NCI-H1436 treated with DMSO at 0.1 percent for 48 hours (cell line): ENCODE measurements around the gene INO80B.
"Not testable (repeated sequence)": the region's sequence is repeated elsewhere in the genome, so short reads cannot be mapped to it uniquely, and the experiment has no call there.

ENCODE experiments used
- DNase-seq: peaks from one replicate; lab custom pipeline; 2025; lab: John Stamatoyannopoulos, UW

INO80B gene

DNA sequence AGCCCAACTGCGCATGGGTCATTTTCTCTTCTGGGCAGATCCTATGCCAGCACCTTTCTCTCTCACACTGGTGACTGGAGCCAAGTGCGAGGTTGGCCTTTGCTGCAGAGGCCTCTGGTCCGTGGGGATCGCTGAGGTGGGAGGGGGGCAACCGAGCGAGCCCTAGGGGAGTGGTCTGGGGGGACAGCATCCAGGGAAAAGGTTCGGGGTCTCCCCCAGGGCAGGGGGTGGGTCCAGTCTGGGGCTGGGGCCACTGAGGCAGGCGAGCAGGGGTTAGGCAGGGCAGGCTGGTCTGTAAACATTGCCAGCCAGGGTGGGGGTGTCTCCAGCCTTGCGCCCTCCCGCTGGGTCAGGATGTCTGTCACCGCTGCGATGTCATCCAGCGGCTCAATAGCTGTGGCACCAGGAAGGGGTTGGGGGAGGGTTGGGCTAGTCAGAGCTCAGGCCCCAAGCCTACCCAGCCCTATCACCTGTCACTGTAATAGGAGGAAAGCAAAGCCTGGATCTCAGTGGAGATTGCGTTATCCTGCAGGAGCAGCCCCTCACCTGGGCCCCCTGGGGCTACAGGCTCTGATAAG lies 28.6 kb upstream of the INO80B start:
- no peak for DNase-seq

DNA sequence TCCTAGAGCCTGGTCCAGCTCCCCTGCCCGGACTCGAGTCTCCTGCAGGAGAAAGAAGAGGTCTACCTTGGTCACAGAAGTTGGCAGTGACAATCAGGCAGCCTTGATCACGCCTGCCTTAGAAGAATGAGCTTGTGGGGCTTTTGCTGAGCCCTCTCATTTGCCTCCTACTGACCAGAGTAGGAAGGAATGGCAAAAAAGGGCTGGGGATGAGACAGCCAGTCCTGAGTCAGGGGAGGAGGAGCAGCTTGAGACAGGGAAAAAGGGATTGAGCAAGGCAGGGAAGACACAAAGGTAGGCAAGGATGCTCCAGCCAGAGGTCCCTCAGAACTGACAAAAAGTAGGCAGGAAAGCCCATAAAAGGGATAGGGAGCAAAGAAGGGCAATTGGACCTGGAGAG lies 27.3 kb upstream of the INO80B start:
- DNase-seq, result no peak

DNA sequence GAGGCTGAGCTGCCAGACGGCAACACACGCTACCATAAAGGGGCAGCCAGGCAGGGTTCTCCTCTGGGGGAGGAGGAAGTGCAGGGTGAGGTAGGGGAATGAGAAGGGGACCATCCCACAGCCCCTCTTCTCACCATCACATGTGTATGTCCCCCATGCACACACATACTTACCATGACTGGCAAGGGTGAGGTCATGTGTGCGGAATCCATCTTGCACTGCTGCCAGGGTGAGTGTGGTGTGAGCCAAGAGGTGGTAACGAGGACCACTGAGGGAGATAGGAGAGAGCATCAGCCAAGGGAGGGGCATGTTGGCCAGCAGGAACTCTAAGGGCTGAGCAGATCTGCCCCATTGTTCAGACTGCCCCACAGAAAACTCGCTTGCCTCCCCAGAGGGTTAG lies 26.2 kb upstream of the INO80B start:
- no peak for DNase-seq

DNA sequence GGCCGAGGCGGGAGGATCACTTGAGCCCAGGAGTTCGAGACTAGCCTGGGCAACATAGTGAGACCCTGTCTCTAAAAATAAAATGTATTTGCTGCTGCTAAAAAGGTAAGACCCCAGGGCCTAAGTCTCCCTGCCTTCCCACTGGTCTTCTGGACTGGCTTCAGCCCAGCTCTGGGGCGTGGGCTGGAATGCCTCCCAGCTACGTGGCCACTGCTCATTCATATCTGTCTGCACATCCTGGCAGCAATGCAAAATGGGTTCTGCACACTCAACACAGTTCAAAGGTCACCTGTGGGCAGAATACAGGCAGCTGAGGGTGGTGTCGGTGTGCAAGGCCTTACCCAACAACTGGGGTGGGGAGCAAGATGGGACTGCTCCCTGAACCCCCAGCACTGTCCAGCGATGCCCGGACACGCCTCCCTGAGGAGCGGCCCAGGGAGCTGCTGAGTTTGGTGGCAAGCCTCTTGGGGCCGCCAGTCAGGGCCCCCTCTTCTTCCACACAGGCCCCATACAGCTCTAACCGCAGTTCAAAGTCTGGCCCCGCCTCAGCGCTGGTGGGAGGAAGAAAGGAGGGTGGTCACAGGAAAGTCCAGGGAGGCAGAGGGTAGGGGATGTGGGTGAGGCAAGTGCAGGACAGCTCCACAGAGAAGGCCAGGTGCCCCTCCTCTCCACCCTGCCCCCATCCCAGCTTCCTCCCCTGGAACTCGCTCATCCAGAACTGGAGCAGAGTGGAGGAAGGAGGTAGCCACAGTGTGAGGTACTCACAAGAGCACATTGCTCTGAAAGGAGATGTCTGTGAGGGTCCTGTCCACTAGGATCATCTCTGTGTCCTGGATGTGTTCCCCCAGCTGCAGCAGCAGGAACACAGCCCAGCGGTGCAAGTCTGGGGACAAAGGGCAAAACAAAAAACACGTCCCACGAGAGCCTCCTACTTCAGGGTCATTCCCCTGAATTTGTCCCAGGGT lies 25.1 kb upstream of the INO80B start:
- DNase-seq, result no peak

DNA sequence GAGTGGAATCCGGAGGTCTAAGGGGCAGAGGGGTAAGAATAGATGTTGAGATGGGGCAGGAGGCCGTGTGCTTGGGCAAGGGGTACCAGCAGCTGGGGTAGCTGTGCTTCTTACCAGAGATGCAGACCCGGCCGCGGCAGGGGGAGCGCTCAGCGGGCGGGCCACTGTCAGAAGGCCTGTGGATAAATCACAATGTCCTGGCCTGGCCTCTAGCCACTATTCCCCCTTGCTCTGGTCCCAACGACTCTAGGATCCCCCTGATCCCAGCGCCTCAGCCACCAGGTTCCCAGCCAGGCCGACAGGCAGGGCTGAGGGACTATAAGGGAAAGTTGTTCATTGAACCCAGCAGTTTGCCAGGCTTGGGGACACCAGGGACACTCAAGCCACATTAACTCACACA lies 24.4 kb upstream of the INO80B start:
- no peak for DNase-seq

DNA sequence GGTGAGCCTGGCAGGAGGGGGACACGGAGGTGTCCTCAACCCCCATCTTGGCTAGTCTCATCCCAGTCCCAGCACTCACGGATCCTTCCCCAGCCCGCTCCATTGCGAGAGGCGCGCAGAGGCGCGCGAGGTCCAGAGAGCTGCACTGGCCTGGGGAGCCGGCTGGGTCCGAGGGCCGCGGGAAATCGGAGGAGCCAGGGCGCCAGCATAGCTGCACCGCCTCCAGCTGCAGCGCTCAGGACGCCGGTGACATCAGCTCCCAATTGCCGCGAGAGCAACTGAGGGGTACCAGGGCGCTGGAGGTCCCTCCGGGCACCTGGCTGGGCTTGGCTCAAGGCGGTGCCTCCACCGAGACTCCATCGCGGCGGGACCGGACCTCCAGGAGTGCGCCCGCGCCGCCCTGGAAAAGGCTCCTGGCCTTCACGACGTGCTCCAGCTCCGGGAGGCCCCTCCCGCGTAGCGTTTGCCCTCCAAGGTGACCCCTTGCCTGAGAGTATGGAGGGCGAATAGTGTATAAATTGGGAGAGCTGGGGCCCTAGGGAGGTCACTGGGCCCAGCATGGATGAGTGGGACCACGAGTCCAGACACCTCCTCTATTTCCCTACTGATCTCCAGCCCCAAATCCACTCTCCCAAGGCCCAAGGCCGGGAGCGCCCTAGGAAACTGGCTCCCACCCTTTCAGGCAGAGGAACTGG lies 18.6 kb upstream of the INO80B start:
- no peak for DNase-seq

DNA sequence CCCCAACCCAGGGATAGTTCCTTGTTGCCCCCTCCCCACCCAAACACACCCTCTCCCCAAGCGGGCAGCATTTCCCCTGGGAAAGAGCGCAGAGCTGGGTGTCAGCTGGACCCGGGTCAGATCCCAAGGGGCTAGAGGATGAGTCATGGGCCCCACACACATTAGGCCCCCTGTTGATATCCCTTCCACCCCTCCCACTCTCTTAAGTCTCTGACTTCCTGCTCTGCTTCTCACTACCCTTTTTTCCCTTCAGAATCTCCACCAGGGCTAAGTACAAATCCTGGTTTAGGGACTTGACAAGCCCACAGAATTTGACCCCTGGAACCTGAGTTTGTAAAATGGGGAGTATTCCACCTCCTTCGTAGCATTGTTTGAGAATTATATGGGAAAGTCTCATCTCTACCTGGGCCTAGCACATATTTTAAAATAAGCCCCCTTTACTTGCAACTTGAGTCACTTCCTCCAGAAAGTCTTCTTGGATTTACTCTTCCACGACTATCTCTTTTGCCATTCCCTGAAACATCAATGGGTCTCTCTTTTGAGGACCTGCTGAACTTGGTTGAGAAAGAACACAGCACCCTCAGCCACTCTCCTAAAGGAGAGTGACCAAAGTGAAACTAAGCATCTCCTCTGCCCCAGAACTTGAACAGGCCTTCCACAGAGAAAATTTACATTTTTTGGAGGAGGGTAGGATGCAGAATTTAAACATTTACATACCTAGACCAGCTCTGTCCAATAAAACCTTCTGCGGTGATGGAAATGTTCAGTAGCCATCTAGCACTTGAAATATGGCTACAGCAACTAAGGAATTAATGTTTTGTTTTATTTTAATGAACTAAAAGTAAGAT lies 17.8 kb upstream of the INO80B start:
- DNase-seq, result no peak

DNA sequence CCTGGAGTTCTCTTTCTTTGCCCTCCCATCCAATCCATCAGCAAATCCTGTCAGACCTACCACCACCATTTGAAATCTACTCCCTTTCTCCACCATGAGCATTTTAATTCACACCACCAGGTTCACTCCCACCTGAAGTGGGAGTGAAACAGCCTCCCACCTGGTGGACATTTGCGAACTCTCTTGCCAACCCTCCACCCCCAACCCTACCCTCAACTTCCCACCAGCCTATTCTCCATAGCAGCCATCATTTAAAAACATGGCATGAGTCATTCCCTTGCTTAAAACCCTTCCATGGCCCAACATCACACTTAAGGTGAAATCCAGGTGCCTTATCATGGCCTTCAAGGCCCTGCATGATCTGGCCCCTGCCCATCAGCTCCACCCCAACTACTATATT lies 16.6 kb upstream of the INO80B start:
- DNase-seq, result no peak

DNA sequence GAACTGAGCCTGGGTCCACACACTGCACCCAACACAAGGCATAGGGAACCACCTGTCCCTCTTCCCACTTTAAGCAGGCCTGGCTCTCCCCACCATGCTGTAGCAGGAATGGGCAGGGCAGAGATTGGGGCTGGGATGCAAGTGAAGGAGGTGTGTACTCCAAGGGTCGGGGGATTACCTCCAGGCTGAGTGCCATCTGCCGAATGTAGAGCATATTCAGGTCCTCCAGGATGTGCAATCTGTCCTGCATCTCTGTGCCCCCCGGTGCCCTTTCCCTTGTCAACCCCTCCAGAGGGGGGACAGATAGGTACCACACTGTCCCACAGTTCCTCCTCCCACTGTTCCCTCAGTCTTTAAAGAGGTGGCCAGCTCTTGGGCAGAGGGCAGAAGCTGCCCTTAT lies 15.5 kb upstream of the INO80B start:
- no peak for DNase-seq

DNA sequence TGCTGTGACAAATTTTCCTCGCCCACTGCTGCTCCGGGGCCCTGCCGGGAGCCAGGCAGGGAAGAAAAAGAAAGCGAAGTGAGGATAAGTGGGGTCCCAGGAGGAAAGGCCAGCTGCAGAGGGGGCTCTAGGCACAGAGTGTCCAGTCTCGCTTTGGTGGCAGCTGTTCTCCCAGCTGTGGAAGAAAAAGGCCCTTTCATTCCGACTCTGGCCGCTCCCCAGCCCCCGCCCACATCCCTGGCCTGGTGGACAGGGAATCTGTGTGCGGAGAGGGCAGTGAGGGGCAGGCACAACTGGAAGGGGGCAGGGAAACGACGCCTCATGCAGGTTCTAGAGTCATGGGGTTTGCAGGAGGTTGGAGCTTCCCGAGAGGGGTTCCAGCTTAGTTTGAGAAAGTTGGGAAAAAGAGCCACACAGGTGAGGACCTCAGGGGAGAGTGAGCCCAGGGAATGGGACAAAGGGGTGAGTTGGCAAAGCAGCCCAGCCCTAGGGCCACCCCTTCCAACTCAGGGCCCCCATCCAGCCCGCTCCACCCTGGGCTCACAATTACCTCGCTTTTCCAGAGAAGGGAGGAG lies 15.0 kb upstream of the INO80B start:
- no peak for DNase-seq

DNA sequence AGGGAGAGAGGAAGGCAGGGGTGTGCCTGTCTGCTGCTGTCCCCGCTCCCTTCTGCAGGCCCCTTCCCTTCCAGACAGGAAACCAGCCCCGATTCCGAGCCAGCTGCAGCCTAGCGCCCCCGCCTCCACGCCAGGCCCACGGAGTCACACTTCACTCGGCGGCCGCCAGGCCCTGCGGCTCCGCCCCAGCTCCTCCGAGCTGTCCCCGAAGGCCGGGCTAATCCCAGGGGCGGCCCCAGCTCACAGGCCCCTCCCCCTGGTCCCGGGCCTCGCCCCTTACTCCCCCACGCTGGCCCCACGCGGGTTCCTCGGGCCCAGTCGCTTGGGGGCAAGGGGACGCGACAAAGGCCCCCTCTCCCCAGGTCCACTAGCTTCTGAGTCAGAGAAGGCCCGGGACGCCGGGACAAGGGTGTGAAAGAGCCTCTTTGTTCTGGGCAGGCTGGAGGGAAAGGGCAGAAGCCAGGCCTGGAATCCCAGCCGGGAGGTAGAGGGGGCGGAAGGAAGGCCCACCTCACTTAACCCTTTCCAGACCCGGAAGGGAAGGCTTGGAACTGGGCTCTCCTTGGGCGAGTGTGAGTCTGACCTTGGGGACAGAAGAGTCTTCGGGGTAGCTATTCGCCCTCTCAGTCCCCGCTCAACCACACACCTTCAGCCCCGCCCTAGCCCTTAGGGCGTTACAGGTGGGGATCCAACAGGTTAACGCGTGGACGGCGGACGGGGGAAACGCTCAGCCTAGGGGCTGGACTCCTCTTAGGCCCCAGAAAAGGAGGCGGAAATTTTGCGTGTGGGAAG lies 14.3 kb upstream of the INO80B start:
- no peak for DNase-seq

DNA sequence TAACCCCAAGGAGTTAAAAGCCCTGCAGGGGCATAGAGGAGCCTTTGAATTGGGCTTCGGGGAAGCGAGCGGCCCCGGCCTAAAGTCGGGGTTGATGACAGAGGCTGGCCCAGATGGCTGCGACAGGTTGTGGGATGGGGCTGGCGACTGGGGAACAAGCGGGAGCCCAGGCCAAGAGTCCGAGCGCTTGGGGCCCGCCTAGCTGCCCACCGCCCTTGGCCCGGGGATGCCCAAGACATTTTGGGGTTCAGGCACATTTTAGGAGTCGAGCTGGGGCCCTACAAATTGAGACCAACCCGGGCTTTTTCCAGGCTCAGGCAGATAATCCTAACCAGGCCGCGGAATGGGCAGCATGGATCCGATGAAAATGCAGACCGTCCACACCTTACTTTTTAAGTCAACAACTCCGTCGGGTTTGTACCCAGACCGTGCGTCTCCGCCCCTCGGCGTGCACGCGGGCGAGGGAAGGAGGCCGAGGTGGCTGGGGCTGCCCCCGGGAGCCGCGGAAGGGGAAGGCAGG lies 13.7 kb upstream of the INO80B start:
- no peak for DNase-seq

DNA sequence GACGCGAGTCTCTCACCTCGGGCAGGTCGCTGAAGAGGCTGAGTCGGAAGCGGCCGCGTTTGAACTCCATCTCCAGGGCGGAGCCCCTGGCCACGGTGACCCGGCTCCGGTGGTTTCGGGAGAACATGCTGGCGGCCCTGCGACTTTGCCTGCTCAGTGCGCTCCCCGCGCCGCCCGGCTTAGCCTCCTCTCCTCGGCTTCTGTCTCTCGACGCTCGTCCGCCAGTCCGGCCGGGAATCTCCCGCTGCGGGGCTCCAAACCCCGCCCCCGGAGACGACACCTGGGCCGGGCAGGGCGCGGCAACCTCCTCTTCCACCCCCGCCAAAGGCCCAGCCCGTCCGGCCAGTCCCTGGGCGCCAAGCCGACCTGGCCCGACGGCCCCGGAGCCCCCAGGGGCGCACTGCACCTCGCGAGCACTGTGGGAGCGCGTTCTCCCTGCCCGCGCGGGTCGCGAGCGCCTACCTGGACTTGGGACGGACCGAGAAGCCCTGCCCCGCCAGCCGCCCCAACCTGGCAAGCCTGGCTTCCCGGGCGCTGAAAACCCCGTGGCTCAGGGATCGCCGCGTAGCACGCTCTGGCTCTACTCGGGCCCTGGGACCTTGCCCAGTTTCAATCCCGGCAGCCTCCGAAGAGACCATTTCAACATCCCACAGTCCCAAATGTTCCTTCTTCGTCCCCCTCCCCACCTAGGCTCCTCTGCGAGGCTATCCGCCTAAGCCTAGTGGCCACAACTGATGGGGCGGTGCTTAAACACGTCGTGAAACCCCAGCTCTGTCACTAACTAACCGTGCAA lies 13.0 kb upstream of the INO80B start, which contains the start of gene RTKN:
RTKN (minus strand) TSS at position 248 of the 793 bp plus-strand sequence; CDS start at position 127, 121 bp downstream.
- DNase-seq, result no peak

DNA sequence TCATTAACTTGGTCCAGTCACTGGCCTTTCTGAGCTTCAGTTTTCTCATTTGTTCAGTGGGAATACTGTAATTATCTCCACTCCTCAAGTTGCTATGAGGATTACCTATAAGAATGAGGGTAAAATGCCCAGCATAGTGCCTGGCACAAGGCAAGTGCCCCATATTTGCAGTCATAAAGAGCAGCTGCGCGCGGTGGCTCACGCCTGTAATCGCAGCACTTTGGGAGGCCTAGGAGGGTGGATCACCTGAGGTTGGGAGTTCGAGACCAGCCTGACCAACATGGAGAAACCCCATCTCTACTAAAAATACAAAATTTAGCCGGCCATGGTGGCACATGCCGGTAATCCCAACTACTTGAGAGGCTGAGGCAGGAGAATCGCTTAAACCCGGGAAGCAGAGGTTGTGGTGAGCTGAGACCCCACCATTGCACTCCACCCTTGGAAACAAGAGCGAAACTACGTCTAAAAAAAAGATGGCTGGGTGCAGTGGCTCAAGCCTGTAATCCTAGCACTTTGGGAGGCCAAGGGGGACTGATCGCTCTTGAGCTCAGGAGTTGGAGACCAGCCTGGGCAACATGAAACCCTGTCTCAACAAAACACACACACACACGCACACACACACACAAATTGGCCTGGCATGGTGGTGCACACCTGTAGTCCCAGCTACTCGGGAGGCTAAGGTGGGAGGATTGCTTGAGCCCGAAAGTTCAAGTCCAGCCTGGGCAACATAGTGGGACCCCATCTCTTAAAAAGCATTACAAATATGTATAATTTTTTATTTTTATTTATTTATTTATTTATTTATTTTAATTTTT lies 12.2 kb upstream of the INO80B start:
- not testable (repeated sequence) for DNase-seq

DNA sequence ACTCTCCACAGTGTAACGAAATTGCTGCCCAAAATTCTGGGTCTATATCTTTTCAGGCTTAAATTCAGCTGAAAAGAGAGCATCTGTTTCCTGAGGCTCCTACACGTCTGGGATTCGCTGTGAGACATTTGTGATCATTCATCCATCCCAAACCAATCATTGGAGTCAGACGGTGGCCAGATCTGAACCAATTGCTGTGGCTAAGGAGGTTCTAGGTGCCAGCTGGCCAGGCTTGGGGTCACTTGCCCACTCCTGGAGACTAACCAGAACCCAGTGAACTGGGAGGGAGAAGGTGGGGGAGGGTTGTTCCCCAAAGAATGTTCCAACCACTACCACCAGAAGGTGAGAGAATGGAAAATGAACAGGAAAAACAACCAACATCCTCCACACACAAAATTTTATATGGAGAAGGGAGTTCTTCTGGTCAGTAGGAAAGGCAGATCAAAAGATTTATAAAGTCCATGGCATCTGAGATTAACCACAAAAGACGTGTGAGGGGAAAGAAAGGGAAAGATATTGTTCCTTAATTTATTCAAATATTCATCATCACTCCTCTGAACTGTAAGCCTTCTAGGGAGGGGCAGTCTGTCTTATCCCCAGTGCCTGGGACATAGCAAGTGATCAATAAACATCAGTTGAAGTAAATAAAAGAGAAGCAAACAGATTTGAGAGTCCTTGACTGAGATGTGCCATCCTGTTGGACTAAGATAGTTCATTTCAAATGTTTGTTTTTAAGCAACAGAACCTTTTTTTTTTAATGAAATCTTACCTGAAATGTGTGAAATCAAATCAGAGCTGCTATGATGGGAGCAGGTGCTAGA lies 10.2 kb upstream of the INO80B start:
- DNase-seq, result no peak

DNA sequence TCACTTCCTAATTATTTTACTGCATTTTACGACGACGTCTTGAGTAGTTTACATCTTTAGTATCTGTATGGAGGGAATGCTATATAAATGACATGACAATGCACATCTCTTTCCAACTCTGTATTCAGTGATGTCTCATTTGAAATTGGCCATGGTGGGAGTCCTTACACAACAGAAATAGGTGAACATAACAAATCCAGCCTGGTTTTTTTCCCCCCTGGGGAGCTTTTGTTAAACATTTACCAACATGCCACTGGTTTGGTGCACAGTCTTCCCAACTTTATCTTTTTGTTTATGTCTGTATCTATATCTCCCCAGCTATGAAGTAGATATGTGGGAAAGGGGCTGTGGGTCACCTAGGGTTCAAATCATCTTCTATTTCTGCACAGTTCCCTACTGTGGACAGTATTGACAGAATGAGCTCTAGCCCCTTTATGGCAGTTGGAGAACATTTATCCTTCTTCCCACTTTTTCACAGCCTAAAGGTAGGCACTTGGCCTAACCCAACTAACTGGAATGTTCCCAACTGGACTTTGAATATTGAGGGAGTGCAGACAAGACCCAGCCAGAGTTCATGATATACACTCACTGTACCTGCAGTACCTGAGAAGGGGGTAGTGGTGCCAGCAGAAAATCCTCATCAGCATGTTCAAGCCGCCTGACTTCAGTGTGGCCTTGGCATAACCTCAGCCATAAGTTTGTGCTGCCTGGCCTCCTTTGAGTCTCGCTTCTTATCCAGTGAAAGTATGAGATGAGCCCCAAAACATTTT lies 7.5 kb upstream of the INO80B start:
- no peak for DNase-seq

DNA sequence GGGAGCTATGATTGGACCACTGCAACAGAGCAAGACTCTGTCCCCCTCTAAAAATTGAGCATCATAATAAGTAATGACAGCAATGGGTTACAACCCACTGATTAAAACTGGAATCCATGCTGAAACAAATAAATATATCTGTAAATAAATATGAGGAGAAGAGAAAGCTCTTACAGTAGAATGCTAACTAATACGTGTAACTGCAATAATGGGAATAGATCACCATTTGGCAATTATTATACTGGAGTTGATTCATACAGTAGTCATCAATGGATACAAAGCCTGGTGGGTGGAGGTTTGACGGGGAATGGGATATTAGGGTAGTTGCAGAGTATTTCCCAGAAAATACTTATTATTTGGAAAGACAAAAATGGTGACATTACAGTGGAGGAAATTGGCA lies 6.1 kb upstream of the INO80B start:
- no peak for DNase-seq
